Cerebellar cortex (tissue), 1 donor: ENCODE measurements around the gene PPHLN1.
A peak's percentile ranks its signal among the peaks of the same experiment; 100 is the strongest.

Experiments used
- DNase-seq: peaks from one replicate; pipeline ENCODE4 v3.0.0-alpha.2; 2015; ENCODE audit warnings: low spot score

Gene PPHLN1

GRCh38 chr12:42482748-42483520 lies 157.0 kb downstream of the PPHLN1 start:
- DNase-seq, result peak; percentile 39

- DNase-seq, result no peak
These were observed 157.5 kb downstream of the PPHLN1 start for GRCh38 chr12:42483521-42483790.

GRCh38 chr12:42484996-42485395 lies 159.0 kb downstream of the PPHLN1 start:
- DNase-seq, result no peak

GRCh38 chr12:42485823-42486222 lies 159.9 kb downstream of the PPHLN1 start:
- no peak for DNase-seq

GRCh38 chr12:42486407-42486806 lies 160.4 kb downstream of the PPHLN1 start:
- no peak for DNase-seq

- DNase-seq, result peak; percentile 64
These were observed 164.4 kb downstream of the PPHLN1 start for GRCh38 chr12:42490261-42490842.
